NCI-H774 (cell line): ENCODE data around the gene ADAM22.

Experiments
- DNase-seq: peaks from one replicate; lab custom pipeline; 2025; lab: John Stamatoyannopoulos, UW

Gene ADAM22

DNA sequence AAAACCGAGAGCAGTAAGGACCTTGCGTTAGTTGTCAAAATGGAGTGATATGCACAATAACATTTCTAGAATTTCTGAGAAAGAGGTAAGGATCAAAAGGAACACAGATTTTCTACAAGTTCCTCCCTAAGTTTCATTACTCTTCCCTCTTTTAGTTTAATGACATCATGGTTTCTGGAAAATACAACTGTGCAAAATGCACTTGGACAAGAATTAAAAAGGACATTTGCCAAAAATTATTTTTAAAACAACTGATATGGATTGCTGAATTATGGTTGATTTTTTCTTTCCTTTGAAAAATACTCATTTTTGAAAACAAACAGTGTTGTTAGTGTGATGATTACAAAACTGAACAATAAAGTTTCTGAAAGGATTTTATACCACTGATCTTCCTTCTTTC is 233.7 kb downstream of the ADAM22 start:
- DNase-seq = no peak

DNA sequence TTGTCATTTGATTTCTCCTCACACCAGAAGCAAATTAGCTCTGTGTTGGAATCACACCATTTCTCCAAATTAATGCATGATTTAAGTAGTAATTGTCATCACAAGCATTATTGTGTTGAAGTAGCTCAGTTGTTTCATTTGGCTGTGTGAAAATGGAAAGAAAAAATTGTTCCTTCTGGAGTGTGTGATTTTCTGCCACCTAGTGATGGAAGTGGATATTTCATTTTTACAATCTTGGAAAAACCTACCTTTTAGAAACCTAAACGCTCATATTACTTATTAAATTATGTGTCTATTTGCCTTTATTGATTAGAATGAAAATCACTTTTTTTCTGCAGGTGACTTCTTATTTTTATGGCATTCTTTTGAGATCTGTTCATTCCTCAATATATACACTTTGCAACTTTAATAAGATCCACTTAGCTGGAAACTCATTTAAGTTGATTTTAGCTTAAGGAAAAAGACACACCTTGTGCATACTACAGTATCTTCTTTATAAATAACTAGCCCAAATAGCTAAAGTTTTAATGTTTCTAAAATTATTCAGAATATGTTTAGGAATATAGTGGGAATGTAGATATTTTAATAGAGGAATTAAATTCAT is 235.8 kb downstream of the ADAM22 start:
- no peak for DNase-seq

DNA sequence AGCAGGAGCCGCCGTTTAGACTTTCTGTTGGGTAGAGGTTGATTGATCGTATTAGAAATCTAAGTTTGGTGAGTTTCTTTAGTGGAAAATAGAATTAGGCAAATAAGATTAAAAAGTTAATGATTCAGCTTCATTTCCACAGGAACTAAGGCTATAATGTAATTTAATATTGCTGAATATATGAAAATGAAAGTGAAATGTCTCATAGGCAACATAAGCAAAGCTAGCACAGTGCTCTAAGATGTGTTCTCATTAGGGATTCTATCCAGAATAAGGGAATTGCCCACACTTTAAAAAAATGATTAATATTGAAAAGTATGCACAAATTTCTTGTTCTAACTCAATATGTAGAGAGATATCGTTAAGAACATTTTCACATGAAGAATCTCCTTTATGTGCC is 238.8 kb downstream of the ADAM22 start:
- no peak for DNase-seq

DNA sequence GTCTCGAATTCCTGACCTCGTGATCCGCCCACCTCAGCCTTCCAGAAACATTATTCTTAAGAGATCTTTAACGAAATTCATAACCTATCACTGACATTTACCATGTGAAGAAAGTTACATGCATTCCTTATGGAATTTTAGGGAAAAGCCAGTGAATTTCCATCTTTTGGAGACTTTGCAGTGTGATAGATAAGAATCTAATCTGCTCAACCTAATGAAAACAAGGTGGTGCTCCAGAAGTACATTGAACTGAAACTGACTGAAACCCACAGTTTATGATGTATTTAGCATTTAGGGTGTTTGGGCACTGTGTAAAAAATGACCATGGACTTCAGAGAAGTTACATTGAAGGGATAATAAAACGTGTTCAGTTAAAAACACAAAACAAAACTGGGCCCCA is 242.1 kb downstream of the ADAM22 start:
- no peak for DNase-seq

DNA sequence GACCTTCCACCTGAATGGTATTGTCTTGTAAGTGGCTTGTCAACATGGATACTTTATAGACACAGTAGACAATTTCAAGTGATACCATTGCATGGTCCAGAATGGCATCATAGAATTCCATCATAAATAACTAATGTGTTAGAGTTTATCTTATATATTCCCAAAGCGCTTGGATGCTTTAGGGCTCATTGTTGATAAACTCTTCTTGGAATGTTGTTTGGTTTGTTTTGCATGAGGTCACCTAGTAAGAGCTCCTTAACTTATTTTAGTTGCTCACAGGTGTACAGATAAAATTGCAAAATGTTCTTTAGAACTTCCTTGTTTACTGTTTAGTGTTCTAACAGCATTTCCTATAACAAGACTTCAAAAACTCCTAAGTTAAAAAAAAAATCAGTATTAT is 249.0 kb downstream of the ADAM22 start:
- no peak for DNase-seq

DNA sequence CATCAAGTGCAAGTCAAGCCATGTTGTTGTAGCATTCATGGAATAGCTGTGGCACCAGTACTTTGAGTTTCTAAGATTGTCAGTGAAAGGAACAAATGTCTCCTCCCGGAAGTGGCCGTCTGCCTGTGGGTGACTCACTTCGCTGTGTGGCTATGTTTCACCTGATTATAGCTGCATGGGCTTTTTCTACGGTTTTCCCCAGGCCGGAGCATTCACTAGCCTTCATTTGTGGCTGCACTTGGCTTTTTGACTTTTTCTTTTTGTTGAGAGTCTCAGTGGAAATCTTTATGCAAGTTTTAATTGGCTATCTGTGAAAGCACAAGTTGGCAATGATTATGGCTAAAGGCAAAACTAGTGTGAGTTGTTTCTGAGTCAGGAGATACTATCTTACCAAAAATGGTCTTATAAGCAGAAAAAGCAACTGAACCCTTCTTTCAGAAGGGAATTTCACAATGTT is 250.8 kb downstream of the ADAM22 start:
- no peak for DNase-seq

DNA sequence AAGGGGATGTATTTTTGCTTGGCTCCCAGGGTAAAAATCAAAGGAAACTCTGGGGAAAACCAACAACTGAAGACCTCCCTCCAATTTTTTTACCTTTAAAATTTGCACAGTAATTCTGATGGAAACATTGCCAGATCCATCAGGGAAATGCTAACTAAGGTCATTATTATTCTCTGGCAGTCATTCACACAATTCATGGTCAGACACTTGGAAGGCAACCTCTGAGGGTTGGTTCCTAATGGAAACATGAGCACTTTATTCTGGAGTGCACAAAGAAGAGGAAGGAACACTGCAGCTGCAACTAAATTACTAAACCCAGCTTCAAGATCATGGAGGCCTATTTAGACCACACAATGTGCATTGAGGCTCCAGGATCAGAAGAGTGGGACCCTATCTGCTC is 251.6 kb downstream of the ADAM22 start:
- no peak for DNase-seq

DNA sequence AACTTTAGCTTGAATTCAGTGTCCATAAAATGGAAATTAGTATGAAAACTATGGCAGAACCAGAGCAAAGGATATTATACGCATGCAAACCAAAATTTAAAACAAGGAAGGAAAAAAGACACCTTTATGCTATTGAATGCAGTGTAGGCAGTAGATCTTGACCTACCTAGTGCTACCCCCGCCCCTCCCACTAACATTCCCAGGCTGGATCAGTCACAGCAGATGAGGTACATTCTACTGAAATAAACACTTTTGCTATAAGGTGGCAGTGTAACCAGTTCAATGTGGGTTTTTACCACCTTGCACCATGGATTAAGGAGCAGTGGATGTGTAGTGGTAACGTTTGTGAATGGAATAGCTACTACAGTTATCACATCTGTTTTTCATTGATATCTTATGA is 257.9 kb downstream of the ADAM22 start:
- no peak for DNase-seq

DNA sequence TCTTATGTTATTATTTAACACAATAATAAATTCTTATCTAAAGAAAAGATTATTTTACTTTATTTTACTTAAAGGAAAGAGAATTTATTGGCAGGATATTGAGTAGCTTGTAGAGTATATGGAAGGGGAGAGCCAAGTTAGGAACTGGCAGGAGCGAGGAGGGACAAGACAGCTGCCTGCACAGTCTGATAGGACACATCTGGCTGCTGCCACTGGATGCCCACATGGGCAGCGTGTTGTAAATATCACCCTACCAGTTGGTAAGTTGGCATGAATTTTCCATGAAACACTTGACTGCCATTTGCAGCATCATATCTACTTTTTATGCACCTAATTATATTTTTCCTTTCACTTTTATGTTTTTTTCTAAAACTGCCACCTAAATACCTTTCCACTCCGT is 266.2 kb downstream of the ADAM22 start:
- DNase-seq = no peak

DNA sequence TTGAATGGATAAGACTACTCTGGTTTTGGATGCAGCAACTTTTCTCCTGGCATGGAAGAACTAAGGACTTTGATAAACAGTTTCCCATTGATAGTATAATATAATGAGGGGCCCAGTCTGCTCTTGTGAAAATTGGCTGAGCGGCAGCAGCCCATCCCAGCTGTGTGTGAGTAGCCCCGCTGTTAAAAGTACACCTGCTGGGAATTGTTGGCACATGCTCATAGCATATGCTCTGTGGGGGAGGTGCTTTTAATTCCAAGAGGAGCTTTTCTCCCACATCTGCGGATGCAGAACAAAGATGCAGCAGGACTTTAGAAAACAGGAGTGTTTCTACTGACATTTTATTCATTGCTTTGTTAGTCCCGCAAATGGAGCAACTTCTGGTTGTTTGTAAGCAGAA is 266.7 kb downstream of the ADAM22 start:
- DNase-seq = peak; percentile 44

DNA sequence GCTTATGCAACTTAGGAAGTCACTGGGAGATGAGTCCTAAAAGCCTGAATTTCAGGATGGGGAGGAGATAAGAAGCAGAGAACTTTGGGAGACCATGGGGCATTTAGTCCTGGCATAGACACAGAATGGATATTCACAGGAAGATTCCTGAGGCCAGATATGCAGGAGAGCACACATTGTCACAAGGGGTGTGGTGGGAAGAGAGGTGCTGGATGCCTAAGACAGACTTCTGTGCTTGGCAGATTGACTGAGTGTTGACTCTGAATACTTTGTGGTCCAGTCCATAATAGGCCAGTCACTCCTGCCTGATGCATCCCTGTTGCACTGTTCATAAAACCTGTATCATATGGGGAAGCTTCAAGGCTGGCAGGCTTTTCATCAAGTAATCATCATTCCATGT is 267.3 kb downstream of the ADAM22 start:
- DNase-seq = no peak

DNA sequence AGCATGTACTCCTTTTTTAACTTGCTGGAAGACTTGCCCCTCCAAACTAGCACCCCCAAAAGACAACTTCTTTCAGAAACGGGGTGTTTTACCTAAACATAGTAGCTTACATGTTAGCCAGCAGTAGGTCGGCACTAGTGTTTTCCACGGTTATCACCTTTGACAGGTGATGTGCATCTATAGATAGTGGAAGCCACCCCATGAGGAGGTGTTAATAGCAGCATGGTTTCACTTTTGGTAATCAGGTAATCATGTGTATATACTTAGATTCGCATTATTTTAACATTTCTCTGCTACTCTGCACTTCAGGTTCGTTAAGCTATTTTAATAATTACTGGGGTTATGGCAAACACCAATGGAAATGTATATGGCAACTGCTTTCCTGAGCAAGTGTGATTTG is 268.2 kb downstream of the ADAM22 start:
- DNase-seq = no peak

DNA sequence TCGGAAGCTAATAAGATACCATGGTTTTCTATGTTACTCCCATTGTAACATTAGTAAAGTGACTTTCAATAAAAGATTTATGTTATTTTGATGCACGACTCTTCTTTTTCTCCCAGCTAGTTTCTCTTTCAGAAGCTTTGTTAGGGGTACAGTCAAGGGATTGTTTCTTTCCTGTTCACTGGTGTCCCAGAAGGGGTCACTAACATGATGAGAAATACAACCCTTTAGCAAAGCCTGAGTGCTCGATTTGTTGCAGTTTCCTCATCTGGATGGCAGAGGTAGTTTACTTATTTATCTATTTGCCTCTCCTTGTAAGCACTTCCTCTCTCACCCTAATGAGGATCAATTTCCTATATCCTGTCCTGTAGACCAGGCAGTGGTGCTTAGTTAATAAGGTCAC is 268.7 kb downstream of the ADAM22 start:
- DNase-seq = no peak

DNA sequence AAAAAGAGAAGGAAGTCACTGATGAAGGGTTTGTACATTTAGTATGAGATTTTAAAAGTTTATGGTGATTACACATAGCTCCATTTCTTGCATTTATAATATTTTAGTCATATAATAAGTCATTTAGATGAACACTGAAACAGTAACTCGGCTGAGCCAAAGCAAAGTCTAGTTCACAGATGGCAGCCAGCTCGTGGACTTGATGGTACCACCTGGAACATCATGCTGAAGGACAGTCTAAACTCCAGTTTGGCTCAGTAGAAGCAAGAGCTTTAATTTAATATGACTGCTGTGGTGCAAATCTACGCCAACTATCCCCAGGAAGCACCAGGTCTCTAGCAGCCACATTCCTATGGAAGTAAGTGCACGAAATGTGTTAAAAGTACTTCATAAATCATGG is 269.4 kb downstream of the ADAM22 start:
- DNase-seq = no peak

DNA sequence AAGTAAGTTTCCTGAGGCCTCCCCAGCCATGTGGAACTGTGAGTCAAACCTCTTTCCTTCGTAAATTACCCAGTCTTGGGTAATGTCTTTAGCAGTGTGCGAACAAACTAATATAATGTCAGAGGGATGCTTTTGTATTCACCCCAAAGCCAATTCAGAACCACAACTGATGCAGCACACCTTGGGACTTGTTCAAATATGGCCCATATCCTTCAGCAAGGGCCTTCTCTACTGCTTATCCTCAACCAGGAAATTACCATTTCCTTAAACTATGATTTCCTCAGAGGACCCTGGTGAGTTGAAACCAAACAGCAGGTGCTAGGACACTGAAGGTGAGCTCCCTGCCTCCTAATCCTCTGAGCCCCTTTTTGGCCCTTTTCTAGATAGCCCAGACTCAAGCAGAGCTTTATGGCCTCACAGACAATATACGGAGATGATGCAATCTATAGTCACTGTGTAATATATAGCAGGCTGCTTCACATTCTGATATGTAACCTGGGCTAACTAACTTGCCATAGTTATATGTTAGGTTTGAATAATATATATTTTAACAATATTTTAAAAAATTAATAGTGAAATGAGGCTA is 270.6 kb downstream of the ADAM22 start:
- DNase-seq = no peak

DNA sequence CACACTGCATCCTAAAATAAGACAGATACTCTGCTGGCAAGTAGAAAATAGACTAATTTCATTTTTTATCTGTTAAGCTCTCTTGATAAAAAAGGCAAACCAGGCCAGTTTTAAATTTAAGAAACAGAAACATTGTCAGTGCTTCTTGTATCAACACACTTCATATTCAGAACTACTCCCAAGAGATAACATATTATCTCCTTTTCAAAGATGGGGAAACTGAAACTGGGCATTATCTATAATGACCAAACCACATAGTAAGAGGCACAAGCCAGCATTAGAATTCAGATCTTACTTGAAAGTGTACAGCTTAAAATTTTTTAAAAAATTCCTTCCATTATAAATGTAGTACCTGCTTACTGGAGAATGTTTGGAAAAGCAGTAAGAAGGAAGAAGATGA is 271.1 kb downstream of the ADAM22 start:
- no peak for DNase-seq

DNA sequence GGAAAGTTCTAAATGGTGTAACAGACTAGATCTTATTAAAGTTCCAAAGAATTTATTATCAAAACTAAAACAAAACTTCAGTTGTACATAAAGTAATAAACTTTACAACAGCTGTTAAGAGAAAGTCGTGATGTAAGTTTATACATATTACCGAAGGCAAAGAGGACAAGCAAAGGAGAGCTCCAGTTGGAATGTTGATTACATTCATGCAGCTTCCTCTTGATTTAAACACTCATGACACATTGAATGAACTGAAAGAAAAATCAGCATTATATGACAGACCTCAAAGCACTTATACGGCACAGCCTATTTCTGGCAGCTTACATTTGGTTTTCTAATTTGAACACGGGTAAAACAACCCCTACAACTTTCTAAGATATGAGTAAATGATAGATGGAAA is 272.2 kb downstream of the ADAM22 start:
- DNase-seq = no peak

DNA sequence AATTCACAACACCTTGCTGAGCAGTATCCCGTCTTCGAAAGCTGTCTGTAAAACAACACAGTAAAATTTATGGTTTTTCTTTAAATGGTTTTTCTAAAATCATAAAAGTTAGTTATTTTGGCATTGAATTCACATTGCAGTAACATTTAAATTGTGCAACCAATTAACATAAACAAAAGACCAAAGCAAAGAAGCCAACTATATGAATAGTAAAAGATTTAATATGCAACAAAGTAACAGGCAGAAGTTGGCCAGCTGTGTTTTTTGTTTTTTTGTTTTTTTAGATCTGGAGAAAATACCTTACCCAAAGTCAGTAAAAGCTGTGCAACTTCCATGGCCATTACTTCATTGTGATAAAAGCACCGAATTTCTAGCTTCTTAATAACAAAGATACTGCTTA is 274.5 kb downstream of the ADAM22 start:
- DNase-seq = no peak

DNA sequence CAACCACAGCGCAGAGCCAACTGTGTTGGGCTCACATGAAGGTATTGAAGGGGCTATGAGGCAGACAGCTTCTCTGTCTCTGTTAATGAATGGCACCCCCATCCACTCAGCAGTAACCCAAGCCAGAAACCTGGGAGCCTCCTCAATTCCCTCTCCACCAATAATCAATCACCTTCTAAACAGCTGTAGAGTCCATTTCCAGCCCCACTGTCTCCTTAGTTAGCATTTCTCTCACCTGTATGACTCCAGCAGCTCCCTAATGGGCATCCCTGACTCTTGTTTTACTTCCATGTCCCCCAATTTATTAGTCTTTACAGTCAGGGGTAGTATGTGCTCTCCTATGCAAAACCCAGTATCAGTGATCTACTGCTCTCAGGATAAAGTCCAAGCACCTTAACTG is 278.9 kb downstream of the ADAM22 start:
- DNase-seq = no peak

DNA sequence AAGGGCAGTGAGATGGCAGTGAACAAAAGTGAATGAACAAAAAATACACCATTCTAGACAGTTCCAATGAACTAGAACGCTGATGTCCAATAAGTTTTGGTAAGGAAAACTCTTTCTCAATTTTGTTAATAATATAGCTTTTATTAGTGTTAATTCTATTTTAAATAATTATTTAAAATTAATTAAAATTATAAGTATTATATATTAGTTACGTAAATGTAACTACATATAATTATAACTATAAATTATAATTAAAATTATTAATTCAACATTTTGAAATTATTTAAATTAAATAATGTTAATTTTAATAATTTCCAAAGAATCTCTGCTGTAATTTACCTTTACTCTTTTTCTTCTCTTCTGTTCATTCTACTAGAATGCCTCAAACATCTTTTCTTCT is 280.4 kb downstream of the ADAM22 start:
- no peak for DNase-seq

DNA sequence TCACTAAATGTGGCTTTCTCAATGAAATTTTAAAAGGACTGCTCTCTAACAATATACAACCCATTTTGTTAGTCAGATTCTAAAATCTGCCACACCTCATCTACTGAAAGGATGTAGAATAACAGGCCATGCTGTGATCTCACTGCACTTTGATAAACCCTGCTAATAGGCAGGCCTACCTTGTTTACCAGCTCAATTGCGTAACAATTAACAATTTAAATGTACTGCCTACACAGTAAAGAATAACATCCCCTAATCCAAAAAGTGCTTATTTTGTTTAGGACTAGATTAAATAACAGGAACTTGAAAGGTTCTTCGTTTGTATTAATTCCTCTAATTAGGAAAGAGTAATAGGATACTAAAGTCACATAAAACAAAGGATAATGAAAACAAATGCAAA is 281.2 kb downstream of the ADAM22 start:
- no peak for DNase-seq

DNA sequence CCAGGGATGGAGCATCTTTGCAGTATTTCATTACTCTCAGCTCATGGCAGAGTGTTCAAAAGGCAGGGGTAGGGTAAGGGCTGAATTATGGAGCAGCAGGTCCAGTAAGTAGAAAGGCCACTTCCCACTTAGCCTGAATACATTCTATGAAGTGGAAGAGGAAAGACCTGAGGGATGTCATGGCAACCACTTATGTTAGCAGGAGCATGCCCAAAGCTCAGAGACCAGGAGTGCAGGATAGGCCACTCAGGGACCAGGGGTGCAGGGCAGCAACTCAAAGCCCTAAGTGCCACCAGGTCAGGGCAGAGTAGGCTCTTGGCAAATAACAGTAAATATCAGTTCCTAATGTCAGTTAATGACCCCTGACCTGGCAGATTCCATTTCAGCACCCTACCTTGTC is 282.2 kb downstream of the ADAM22 start:
- no peak for DNase-seq

DNA sequence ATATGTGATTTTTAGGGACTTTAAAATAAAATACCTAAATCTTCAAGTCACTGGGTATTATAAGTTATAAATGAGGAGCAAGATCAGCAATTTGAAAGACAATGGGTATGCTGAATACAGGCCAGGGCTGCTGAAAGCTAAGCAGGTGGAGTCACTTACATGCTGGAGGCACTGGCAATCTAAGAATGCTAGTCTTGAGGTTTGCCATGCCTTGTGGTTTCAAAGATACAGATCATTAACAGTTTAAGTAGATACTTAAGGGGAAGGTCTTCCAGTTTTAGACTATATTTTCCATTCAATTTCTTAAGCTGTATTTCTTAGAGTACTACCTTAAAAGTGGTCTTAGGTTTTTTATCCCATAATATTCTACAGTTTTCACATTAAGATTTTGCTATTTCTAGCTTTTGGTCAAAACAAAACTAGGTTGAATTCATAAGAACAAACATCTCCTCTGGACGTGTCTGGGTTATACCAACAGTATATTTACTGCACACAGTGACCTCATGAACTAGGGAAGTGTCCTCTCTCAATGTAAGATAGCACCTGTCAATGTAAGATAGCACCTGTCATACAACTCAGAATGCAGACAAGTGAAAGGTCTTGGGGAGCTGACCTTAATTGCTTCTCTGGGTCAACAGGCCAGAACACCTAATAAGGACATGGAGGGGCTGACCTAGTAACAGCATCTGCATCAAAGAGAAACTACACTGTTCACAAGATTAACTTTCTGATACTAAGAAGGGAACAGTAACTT is 283.8 kb downstream of the ADAM22 start:
- DNase-seq = no peak

DNA sequence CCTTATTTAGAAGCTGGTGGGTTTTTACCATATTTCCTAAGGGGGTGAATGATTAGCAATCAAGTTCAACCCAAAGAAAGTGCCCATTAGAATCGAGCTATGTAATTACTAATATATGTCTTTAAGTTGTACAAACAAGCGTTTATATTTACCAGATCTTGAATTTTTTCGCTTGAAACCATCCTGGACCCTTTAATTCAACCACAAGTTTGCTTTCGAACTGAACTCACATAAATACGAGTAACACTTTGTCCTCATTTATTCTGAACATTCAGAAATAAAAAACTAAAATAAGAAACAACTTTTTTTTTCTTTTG is 284.3 kb downstream of the ADAM22 start:
- DNase-seq = no peak
